ENCODE measurements around the gene TACC2. TPM values are rescaled to one million over a fixed set of nuclear protein-coding genes. Genes with fewer than 3 reads are reported as not detected.

TACC2 gene
- total RNA-seq, 4 donors from 2014 or later: 191 to 400 (median 261) TPM

- TF ChIP-seq CTCF (IDR thresholded peaks at IDR 0.05) (no peak), POLR2A (IDR thresholded peaks at IDR 0.05) (no peak)
- 87 to 89% methylated on average over 11 to 14 of the region's 14 CpGs for WGBS, 2 donors
- intact Hi-C loops (cut with DNase I; ENCODE audit: low total_unique reads): no loop called here
- peak in 1 of 2 donors; percentile 58 for DNase-seq (ENCODE audit: low spot score in 2 of 2)
- H3K4me3 ChIP-seq (ENCODE audit: low read depth, poor library complexity, severe bottlenecking): no peak overlapping the region
These were observed 266.7 kb downstream of the TACC2 start for GRCh38 chr10:122255509-122256301.

- intact Hi-C loops (cut with DNase I; ENCODE audit: low total_unique reads): no loop called here
- DNase-seq (ENCODE audit: low spot score in 2 of 2): no peak
- no peak overlapping the region for H3K4me3 ChIP-seq (ENCODE audit: low read depth, poor library complexity, severe bottlenecking)
- WGBS, 2 donors: 68 to 74% methylated on average over 3 of the region's 3 CpGs
- TF ChIP-seq CTCF (IDR thresholded peaks at IDR 0.05): no peak
- no peak for TF ChIP-seq POLR2A (IDR thresholded peaks at IDR 0.05)
These were observed 268.1 kb downstream of the TACC2 start for GRCh38 chr10:122257041-122257440.

GRCh38 chr10:122258136-122259074, 269.4 kb downstream of the TACC2 start:
- peak in 1 of 2 donors; percentile 75 for DNase-seq (ENCODE audit: low spot score in 2 of 2)
- no peak overlapping the region for H3K4me3 ChIP-seq (ENCODE audit: low read depth, poor library complexity, severe bottlenecking)
- WGBS, 2 donors: 67 to 70% methylated on average over 25 of the region's 25 CpGs
- intact Hi-C loops (cut with DNase I; ENCODE audit: low total_unique reads): no loop called here
- no peak for TF ChIP-seq CTCF (IDR thresholded peaks at IDR 0.05)
- TF ChIP-seq POLR2A (IDR thresholded peaks at IDR 0.05): no peak

GRCh38 chr10:122259075-122259466, 270.1 kb downstream of the TACC2 start:
- TF ChIP-seq POLR2A (IDR thresholded peaks at IDR 0.05) (no peak), CTCF (IDR thresholded peaks at IDR 0.05) (no peak)
- WGBS, 2 donors: 84 to 98% methylated on average over 4 of the region's 4 CpGs
- intact Hi-C loops (cut with DNase I; ENCODE audit: low total_unique reads): no loop called here
- no peak overlapping the region for H3K4me3 ChIP-seq (ENCODE audit: low read depth, poor library complexity, severe bottlenecking)
- DNase-seq (ENCODE audit: low spot score in 2 of 2): no peak

GRCh38 chr10:122261584-122261983, 272.6 kb downstream of the TACC2 start:
- intact Hi-C loops (cut with DNase I; ENCODE audit: low total_unique reads): no loop called here
- 61 to 69% methylated on average over 1 of the region's 1 CpG for WGBS, 2 donors
- H3K4me3 ChIP-seq (ENCODE audit: low read depth, poor library complexity, severe bottlenecking): no peak overlapping the region
- DNase-seq (ENCODE audit: low spot score in 2 of 2): no peak
- TF ChIP-seq POLR2A (IDR thresholded peaks at IDR 0.05): no peak
- no peak for TF ChIP-seq CTCF (IDR thresholded peaks at IDR 0.05)

All from lower leg skin (tissue), 4 donors.